GM18907 (cell line): ENCODE measurements around the gene IMPA2.
"Not testable (repeated sequence)": the region's sequence is repeated elsewhere in the genome, so short reads cannot be mapped to it uniquely, and the experiment has no call there.

ENCODE experiments used
- ATAC-seq: cut with Tn5 transposase; IDR thresholded peaks from one replicate; pipeline ENCODE4 v1.9.1; 2021; ENCODE audit warnings: mild to moderate bottlenecking, moderate library complexity; ENCODE audit not compliant: unreplicated experiment

The IMPA2 gene

DNA sequence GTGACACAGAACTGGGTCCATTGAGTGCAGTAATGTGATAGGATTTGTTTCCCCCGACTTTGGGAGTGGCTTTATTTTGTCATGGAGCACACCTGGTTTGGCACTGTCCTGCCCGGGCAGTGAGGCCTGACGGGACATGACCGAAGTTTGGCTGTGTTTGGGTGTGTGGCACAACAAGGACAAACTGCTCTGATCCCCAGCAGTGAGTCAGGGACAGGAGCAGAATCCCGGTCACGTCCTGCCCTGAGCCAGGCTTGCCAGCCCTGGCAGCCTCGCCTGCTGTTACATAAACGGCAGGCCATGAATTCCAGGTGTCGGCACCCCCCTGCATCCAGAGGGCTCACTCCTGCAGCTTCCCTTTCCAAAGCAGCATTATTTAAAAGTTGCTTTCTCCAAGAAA lies 45.7 kb downstream of the IMPA2 start:
- no peak for ATAC-seq

DNA sequence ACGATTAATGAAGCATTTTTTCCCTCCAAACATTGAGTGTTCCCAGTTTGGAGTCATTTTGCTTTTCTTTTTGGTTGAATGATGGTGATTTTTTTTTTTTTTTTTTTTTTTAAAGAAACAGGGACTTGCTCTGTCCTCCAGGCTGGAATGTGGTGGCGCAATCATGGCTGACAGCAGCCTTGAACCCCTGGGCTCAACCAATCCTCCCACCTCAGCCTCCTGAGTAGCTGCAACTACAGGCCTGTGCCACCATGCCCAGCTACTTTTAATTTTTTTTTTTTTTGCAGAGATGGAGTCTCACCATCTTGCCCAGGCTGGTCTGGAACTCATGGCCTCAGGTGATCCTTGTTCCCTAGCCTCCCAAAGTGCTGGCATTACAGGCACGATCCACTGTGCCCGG lies 46.2 kb downstream of the IMPA2 start:
- no peak for ATAC-seq

DNA sequence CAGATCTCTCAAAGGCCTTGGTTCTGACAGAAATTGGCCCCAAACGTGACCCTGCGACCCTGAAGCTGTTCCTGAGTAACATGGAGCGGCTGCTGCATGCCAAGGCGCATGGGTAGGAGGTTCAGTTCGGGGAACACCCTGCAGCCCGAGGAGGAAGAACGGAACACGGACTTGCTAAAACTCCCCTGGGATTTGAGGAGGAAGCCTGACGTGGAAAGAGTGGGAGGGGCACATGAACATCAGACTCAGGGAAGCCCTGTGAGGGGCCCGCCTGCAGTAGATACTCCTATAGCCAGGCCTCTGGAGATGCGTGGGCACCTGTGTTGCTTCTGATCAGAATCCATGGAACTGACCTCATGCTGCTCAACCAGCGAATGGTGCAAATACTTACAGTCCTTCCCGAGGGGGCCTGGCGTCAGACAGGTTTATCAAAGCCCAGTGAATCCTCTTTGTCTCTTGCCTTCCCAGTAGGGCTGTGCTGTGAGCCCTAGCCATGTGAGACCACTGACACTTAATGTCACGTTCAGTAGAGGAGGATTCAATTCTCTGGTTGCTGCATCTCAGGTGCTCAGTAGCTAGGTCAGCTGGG lies 46.8 kb downstream of the IMPA2 start:
- no peak for ATAC-seq

DNA sequence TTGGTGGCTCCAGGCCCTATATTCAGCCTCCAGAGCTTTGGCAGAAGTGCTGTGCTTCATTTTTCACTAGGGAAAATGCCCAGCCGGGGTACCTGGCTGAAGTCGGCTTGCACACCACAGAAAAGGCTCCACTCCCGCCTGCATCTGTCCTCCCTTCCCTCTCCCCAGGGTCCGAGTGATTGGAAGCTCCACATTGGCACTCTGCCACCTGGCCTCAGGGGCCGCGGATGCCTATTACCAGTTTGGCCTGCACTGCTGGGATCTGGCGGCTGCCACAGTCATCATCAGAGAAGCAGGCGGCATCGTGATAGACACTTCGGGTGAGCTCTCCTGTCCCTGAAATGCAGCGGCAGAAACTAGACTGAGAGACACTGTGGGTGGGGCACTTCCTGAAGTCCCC lies 47.4 kb downstream of the IMPA2 start:
- no peak for ATAC-seq

DNA sequence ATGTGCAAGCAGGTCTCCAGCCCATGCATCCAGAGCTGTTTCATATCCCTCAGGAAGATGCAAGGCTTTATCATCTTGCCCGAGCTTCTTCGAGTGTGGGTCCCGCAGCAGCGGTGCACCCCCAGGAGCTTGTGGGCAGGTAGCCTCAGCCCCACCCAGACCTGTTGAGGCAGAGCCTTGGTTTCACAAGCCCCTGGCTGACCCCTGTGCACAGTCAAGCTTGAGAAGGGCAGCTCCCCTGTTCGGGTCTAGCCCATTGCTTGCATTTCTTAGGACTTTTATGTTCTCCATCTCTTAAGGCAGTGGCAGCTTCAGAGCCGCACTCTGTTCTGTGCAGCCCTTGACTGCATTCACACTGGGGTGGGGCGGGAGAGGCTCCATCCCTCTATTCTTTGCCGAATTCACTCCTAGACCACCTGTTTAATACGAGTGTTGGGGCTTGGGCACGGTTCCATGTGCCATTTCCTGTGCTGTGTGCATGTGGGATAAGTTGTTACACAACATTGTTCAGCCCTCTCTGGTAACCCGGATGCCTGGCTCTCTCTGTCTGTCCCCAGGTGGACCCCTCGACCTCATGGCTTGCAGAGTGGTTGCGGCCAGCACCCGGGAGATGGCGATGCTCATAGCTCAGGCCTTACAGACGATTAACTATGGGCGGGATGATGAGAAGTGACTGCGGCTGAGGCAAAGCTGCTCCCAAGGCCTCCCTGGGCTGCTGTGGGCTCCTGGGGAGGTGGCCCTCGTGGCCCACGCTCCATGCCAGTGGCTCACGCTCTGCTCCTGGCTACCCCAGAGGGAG lies 48.7 kb downstream of the IMPA2 start:
- ATAC-seq, result no peak

DNA sequence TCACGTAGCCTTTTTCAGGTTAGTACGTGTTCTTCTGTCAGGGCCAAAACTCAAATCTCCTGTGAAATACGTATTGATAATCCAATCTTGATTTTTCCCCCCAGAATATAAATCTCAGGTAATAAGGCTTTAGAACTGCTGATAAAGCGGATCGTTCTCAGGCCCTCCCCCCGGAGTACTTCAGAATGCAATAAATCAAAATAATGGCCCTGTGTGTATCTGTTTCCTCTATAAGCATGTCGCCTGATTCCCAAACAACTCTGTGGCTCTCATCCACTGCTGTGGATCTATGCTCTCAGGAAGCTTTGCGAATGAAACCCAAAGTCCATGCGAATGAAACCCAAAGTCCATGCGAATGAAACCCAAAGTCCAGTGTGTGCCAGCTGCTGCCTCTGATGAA lies 49.4 kb downstream of the IMPA2 start:
- no peak for ATAC-seq

DNA sequence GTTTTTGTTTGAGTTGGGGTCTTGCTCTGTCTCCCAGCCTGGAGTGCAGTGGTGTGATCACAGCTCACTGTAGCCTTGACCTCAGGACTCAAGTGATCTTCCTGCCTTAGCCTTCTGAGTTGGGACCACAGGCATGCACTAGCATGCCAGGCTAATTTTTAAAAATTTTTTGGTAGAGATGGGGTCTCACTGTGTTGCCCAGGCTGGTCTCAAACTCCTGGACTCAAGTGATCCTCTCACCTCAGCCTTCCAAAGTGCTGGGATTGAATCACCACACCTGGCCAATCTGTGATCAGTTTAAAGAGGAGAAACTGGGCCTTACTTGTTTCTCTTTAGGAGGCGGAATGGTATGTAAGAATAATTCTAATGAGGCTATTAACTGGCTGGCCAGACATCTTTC lies 49.9 kb downstream of the IMPA2 start:
- no peak for ATAC-seq

DNA sequence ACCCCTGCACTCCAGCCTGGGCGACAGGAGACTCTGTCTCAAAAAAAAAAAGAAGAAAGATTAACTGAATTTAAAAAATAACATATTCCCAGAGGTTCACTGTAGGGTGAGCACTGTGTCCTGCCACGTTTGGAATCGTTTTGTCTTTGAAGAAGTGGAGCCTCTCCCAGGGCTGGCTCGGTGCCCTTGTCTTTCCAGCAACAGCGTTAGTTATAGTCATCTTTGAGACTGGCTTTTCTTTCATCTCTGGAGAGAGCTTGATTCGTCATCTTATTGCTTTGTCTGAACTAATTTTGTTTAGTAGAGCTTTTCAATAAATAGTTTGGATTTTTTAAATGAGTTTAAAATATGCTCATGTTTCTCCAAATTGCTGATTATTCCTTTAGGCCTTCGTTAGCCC lies 50.5 kb downstream of the IMPA2 start:
- ATAC-seq, result no peak

DNA sequence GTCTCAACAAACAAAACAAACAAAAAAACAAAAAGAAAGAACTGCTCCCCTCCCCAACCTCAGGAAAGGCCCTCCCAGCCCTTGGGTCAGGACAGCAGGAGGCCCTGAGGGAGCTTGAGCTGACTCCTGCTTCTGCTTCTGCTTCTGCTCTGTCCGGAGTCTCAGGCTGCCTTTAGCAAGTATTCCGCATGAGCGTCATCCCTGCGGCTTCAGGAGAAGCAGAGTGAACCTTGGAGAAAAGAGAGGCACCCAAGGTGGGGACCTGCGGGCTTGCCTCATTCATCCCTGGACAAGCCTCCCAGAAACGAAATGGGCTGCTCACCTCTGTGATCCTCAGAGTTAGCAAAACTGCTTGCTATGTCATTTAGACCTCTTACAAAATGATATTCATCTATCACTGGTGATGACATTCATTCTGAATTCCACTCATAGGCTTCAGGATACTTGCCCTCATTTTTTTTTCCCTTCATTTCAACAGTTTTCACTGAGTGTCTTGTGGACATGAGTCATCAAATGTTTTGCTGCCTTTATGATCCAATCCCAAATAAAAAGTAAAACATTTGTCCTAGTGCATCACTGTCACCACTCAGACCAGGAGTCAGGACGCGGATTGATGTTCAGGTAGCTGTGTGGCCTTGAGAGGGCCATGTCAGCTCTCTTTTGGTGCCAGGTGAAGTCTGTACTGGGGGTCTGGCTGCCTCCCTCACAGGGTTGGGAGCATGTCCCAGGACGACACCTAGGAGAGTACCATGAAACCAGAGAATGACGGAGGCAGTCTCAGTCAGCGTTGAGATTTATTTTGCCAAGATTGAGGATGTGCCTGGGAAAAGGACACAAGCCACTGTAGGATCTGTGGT lies 51.7 kb downstream of the IMPA2 start:
- no peak for ATAC-seq

DNA sequence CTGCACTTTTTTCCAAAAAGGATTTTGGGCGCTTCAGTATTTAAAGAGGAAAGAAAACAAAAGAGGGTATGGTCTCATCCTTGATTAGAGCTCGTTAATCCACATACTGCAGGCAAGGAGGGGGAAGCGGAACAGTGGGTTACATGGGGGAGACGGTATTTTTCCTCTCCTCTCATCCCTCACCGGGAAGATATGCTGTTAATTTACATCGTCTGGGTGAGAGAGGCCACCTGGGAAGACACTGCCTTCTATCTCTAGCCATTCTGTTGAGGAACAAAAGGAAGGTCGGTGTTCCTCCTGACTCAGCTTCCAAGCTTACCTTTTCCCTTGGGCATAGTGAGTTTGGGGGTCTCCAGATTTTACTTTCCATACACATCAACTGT lies 52.3 kb downstream of the IMPA2 start:
- ATAC-seq, result no peak

DNA sequence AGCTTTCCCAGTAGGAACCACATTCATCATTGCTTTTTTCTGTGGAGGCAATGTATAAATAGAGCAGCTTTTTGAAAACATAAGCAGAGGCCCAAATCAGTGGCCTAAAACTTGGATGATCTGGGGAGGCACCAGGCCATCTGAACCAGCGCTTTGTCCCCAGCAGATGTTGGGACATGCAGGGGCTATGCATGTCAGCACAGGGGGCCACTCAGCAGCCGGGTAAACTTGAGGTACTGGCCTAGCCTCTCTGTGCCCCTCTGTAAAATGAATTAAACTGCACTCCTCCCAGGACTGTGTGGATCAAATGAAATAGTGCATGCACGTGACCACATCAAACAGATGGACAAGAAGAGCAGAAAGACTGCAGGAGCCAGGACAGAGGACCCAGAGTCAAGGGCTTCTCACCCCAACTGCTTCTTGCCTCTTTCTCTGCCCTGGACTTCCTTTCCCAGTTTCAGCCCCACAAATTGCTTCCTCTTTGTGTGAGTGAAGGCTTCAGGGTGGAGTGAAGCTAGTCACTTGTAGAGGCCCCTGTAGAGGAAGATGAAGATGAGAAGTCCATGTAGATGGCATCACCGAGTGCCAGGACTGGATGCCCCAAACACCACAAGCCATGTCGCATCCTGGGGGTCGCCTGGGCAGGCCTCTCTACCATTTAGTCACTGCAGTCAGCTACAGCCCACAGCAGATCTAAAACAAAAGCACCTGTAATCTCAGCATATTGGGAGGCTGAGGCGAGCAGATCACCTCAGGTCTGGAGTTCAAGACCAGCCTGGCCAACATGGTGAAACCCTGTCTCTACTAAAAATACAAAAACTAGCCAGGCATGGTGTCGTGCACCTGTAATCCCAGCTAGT lies 53.2 kb downstream of the IMPA2 start:
- no peak for ATAC-seq

DNA sequence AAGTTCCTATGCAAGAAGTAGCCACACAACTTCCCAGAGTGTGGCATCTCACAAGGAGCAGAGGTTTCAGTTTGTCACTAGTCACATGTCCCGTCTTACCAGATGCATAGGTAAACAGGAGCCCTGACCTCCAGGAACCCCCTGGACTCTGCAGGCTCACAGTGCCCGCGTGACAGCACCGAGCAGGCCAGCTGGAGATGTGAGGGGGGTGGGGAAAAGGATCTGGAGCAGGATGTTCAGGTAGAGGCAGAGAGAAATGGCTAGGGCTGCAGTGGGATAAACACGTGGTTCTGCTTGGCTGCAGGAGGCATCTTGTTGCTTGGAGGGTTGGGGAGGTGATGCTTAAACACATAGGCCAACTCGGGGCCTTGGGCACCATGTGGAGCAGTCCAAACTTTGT lies 54.2 kb downstream of the IMPA2 start:
- ATAC-seq, result no peak

DNA sequence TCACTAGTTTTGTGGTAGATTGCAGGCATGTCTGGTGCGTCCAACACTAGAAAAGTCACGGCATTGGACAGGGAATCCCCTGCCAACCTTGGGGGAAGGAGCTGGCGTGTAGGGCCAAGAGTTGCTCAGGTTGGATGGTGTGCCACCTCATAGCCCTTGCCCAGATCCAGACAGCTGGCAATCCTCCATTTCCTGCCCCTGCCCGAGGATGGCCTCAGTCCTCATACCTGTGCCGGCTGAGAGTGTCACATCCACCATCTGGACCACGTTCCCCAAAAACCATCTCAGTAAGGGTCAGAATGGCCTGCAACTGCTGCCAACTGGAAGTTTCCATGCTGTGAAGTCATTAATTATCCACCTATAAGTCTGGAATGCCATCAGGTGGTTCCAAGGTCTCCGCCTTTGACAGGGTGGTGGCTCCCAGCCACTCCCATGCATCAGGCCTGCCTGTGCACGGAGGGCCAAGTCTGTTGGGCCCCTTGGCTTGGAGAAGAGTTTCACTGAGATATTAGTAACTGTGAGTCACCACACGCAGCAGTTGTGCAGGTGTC lies 55.0 kb downstream of the IMPA2 start:
- no peak for ATAC-seq

DNA sequence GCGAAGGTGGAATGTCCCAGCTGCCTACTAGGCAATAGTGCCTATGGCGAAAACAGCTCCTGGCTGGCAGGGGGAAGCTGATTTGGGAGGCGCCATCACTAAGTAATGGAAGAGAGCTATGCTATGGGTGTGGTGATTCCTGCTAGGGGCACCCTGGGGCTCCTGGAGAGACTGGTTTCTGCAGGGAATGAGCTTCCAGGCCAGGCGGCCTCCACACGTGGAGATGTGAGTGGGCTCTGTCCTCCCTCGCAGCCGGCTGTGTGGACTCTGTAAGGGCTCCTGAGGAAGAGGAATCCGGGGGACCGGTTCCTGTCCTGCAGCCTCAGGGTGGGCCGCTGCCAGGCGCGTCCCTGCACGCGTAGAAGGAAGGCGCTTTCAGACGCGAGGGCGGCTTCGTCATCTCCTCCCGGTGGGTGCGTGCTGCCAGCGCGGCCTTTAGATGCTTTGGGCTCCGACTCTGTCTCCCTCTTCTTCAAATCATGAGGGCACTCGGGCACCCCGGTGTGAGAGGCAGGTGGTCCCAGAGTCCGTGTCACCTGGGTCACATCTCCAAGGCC lies 56.9 kb downstream of the IMPA2 start:
- ATAC-seq, result peak; percentile 16

DNA sequence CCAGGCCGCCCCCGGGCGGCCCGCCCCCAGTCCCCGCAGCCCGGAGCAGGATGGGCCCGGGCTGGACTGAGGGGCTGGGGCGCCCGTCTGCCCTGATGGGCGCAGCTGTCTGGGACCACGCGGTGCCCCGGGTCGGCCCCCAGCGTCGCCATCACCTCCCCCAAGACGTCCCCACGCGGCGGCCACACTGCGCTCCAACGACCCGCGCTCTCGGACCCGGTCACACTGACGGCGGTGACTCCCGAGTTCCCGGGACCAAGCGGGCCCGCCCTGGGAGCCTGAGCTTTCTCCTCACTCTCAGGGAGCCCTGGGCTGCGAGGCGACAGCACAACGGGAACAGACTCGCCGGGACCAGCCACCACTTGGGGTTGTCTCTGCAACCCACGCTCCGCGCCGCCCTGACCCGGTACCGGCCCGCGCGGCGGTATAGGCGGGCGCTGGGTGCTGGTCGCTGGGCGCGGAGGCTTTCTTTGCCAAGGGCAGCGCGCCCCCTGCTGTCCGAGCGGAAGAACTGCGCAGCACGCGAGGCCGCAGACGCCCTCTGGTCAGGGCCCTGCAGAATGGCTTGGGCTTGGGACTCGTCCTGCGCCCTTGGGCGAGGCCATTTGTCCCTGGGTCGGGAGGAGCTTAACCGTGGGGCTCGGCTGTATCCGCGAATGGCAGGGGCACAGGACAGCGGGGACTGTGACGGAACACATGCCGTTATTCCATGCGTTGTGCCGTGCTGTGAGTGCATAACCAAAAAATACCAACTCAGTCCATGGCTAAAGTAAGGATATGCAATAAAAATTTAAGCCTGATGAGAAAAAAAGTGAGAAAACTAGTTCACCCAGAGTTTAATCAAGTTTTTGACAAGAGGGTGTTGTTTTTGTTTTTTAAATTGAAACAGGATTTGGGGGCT lies 57.6 kb downstream of the IMPA2 start:
- peak; percentile 91 for ATAC-seq

DNA sequence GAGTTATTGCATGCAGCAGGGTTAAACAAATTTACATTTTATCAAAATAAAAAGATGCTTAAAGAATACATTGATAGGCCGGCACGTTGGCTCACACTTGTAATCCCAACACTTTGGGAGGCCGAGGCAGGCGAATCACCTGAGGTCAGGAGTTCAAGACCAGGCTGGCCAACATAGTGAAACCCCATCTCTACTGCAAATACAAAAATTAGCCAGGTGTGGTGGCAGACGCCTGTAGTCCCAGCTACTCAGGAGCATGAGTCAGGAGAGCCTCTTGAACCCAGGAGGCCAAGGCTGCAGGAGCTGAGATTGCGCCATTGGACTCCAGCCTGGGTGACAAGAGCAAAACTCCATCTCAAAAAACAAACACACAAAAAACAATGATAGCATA lies 58.2 kb downstream of the IMPA2 start:
- ATAC-seq, result not testable (repeated sequence)

DNA sequence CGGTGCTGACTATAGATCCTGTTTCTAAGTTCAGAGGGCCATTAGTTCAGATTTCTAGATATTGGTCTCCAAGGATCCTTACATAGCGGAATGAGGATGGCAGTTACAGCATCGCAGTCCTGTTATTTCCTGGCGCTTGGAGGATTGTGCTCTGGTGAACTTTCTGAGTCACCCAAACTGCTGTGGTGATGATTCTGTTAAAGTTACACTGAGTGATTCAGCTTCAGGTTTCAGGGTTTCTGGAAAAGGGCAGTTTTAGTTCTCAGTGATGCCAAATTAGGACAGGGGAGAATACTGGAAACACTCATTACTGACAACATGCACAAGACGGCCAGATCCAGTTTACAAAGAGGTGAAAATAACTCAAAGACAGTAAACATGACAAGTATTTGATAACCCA lies 60.3 kb downstream of the IMPA2 start:
- no peak for ATAC-seq

DNA sequence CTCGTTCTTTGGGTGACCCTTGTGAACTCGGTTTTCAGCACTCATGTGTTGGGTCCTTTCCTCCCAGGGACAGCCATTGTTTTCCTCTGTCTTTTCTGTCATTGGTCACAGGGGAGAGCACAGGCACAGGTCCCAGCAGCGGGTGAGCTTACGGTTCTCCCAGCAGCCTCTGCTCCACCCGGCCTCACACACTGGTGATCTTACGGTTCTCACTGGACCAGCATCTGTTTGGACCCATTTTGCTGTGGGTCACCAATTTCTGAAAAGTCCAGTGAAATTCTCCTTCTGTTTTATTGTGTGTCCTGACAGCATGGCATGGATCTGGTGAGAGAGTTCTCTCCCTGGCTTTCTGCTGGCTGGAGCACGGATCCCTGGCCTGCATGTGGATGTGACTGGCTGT lies 62.5 kb downstream of the IMPA2 start:
- ATAC-seq, result no peak

DNA sequence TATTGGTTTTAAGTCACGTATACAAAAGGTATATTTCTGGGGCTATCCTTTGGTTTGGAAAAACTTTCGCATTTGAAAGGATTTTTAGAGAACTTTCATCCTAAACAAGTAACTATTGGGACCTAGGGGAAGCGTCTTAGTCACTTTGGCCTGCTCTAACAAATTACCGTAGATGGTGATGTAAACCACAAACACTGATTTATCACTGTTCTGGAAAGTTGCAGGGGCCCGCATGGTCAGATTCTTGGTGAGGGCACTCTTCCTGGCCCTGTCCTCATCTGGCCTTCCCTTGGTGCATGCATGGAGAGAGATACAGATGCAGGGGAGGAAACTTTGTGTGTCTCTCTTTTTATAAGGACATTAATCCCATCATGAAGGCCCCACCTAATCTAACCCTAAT lies 63.3 kb downstream of the IMPA2 start:
- no peak for ATAC-seq
